HepG2 (cell line): ENCODE data around the gene ALX3. TPM values are rescaled to one million over a fixed set of nuclear protein-coding genes. Genes with fewer than 3 reads are reported as not detected.

Experiments used
- ATAC-seq: fragments of 200-7000 bp; cut with Tn5 transposase; 3 replicates; pipeline ENCODE4 v1.9.1; 2020; ENCODE audit warnings: mild to moderate bottlenecking, moderate library complexity
- BruUV-seq: library from RNA; stranded (reverse); fragments of 400-500 nt; replicated peaks from 2 replicates; lab custom pipeline; 2021; lab: Mats Ljungman, UMichigan
- CTCF ChIA-PET: fragments of 300-600 bp; formaldehyde crosslinking; extraction: SDS; loops from one replicate; lab custom pipeline; 2021; ENCODE audit warnings: low total read pairs, inconsistent platforms, low intra/inter-chr PET ratio; lab: Yijun Ruan, JAX
- POLR2A ChIA-PET: fragments of 350-600 bp; sonication (Branson Sonifier 250); formaldehyde crosslinking; loops from one replicate; lab custom pipeline; 2020; ENCODE audit warnings: antibody characterized with exemption, inconsistent platforms; lab: Yijun Ruan, JAX
- DNase-seq: peaks from one replicate; pipeline ENCODE4 v3.0.0-alpha.2; 2015; ENCODE audit warnings: low spot score
- FAIRE-seq: peaks from 3 replicates; lab custom pipeline; 2011; peaks lifted over from hg19 to GRCh38; lab: Jason Lieb, UNC
- H2AFZ ChIP-seq: one replicate; pipeline ENCODE4 v1.6.1; 2011; ENCODE audit warnings: low read length, inconsistent platforms
- H3K27ac ChIP-seq: fragments of 300-600 bp; 3 replicates; pipeline ENCODE4 v1.8.0; 2011; ENCODE audit warnings: mixed run types, mild to moderate bottlenecking, mixed read lengths, low read length, inconsistent platforms; ENCODE audit not compliant: insufficient read depth; ENCODE audit errors: extremely low read length
- H3K27me3 ChIP-seq, 2 experiments: fragments of 200-600 bp in 1 of 2; 2 replicates in 1 of 2; 3 replicates in 1 of 2; pipeline versions ENCODE4 v1.6.0 to v1.8.0; 2011; ENCODE audit warnings: low read length in 2 of 2, mild to moderate bottlenecking in 2 of 2, moderate library complexity in 2 of 2, inconsistent platforms in 1 of 2; ENCODE audit not compliant: insufficient read depth in 2 of 2, control insufficient read depth in 1 of 2
- H3K36me3 ChIP-seq, 2 experiments: fragments of 200-600 bp in 1 of 2; replicated peaks in 1 of 2; 2 replicates in 1 of 2; 3 replicates in 1 of 2; pipeline versions ENCODE4 v1.5.1 to v1.8.0; 2011; ENCODE audit warnings: low read length in 2 of 2, inconsistent platforms in 1 of 2; ENCODE audit not compliant: insufficient read depth in 2 of 2, control insufficient read depth in 1 of 2
- H3K4me1 ChIP-seq: 2 replicates; pipeline ENCODE4 v1.5.1; 2012; ENCODE audit warnings: low read length, inconsistent platforms; ENCODE audit not compliant: insufficient read depth
- H3K4me2 ChIP-seq: 2 replicates; pipeline ENCODE4 v1.6.0; 2011; ENCODE audit warnings: low read depth, low read length, inconsistent platforms
- H3K4me3 ChIP-seq, 3 experiments: fragments of 200-600 bp in 1 of 3; sonication (generic), shearing (Covaris generic) in 1 of 3; replicated peaks in 1 of 3; 2 replicates each; pipeline ENCODE4 v1.5.1; 2011 to 2016; ENCODE audit warnings: low read length in 3 of 3, inconsistent platforms in 2 of 3, low read depth in 2 of 3, mild to moderate bottlenecking in 2 of 3, control low read depth in 1 of 3, mixed read lengths in 1 of 3; ENCODE audit not compliant: insufficient read depth in 1 of 3
- H3K79me2 ChIP-seq: one replicate; pipeline ENCODE4 v1.6.1; 2011; ENCODE audit warnings: low read length, inconsistent platforms; ENCODE audit not compliant: insufficient read depth
- H3K9ac ChIP-seq: 2 replicates; pipeline ENCODE4 v1.6.0; 2011; ENCODE audit warnings: mild to moderate bottlenecking, low read depth, low read length, inconsistent platforms; ENCODE audit not compliant: insufficient read depth
- H3K9me3 ChIP-seq: 2 replicates; pipeline ENCODE4 v1.5.1; 2012; ENCODE audit warnings: mild to moderate bottlenecking, low read length
- H4K20me1 ChIP-seq: 2 replicates; pipeline ENCODE4 v1.6.0; 2011; ENCODE audit warnings: inconsistent platforms, mild to moderate bottlenecking, low read length, moderate library complexity; ENCODE audit not compliant: insufficient read depth
- PATZ1 ChIP-seq: sonication (generic); formaldehyde crosslinking; IDR thresholded peaks from 2 replicates; pipeline ENCODE4 v1.4.0; 2020; ENCODE audit warnings: missing genetic modification reagents
- ZBTB33 ChIP-seq: sonication (generic); formaldehyde crosslinking; IDR thresholded peaks from 2 replicates; pipeline ENCODE4 v1.4.0; 2020; ENCODE audit warnings: missing genetic modification reagents
- WGBS: methylation state at CpG from one replicate; pipeline ENCODE4 v1.1.6; 2017; ENCODE audit warnings: low lambda C conversion rate; 5-methylcytosine and 5-hydroxymethylcytosine counted together
- in situ Hi-C: cut with HindIII; loops from 2 replicates; pipeline ENCODE4 v1.10.0; 2017; ENCODE audit warnings: low pct_unique_long_range_greater_than_20kb; ENCODE audit not compliant: extremely low pct_ligation_motif_present
- intact Hi-C: fragments of 100-400 bp; cut with micrococcal nuclease; formaldehyde crosslinking; loops from one replicate; pipeline ENCODE4 v1.10.0; 2022; ENCODE audit not compliant: unreplicated experiment
- polyA plus RNA-seq, 8 experiments: library from polyadenylated mRNA; depleted of rRNA in 3 of 8; stranded (reverse) in 7 of 8; unstranded in 1 of 8; fragments of >200 nt; fragmentation: Illumina TruSeq in 4 of 8; extraction: Trizol in 4 of 8; gene quantifications; 2 replicates each; pipeline versions ENCODE4 v1.2.1 to v1.2.3, GENCODE V29; 2011 to 2016; ENCODE audit warnings: low read depth in 4 of 8, missing spikeins in 1 of 8, mixed read lengths in 1 of 8; ENCODE audit not compliant: insufficient read depth in 1 of 8
- total RNA-seq, 5 experiments: library from RNA; depleted of rRNA; stranded (reverse); fragments of >200 nt; fragmentation: Illumina TruSeq; extraction: Trizol; gene quantifications; 2 replicates each; pipeline ENCODE4 v1.2.3, GENCODE V29; 2016; ENCODE audit warnings: low read depth in 1 of 5

Gene ALX3
- total and polyA plus RNA-seq, 2 of the 13 experiments (the other 11 are each of a cell fraction or from before 2014, with no cell fraction given) = not detected

GRCh38 chr1:110083866-110084226 is 13.4 kb upstream of the ALX3 start:
- Histone ChIP-seq H3K36me3 (no peaks in the 10 kb centered on the region), H2AFZ (no peak overlapping the region), H3K9me3 (no peaks in the 10 kb centered on the region), H3K79me2 (no peaks in the 10 kb centered on the region), H3K27ac (no peak overlapping the region), H3K9ac (no peak overlapping the region), H3K4me1 (peaks cover 7% of the 10 kb centered on the region; the same call in 1 of the 2 replicates), H3K4me2 (no peak overlapping the region), H3K4me3 (no peak overlapping the region), H4K20me1 (no peaks in the 10 kb centered on the region), H3K27me3 (peaks cover 3 to 55% of the 10 kb centered on the region in 2 experiments; a peak in 3 of 5 replicates)
- TF ChIP-seq ZBTB33 (peak; percentile 15; the same call in 1 of the 2 replicates), PATZ1 (CRISPR knock-in tag) (no peak)
- CTCF ChIA-PET = no interaction called here
- 76% methylated on average over 37 of the region's 37 CpGs for WGBS
- no TSS peak for BruUV-seq
- DNase-seq = no peak
- no peak for ATAC-seq
- POLR2A ChIA-PET = no interaction called here
- no peak for FAIRE-seq
- in situ Hi-C loops (no loop called here), intact Hi-C loops (no loop called here)
